GM10266 (cell line): ENCODE data around the gene CYP1A2.

Experiments
- DNase-seq: peaks from one replicate; pipeline ENCODE4 v3.0.0; 2012; ENCODE audit errors: extremely low spot score
- CTCF ChIP-seq: IDR thresholded peaks from 2 replicates; pipeline ENCODE4 v1.5.1; 2012; ENCODE audit warnings: mild to moderate bottlenecking, low read depth; ENCODE audit not compliant: control insufficient read depth, insufficient read depth; ENCODE audit errors: missing control alignments

Gene CYP1A2

DNA sequence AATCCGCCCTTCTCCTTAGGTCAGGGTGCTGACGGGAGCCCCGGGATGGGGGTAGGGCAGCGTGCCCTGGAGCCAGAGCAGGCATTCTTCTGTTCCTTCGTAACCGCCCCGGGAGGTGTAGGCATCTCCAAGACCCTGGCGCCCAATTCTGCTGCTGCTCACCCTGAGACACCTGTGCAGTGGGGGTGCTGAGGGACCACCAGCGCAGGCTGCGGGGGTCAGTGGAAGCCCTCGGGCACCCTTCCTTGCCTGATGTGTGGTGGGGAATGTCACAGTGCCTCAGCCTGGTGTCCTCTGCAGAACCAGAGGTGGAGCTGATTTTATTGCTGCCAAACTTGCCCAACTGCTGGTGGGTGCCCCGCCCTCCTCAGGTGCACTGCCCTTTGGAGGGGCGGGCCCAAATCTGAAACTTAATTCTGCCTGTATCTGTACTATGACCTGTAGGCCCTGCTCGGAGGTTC is 40.6 kb downstream of the CYP1A2 start:
- no peak for TF ChIP-seq CTCF
- no peak for DNase-seq

- no peak for DNase-seq
- no peak for TF ChIP-seq CTCF
Observed at GRCh38 chr15:74789741-74790079, 41.1 kb downstream of the CYP1A2 start.

- no peak for TF ChIP-seq CTCF
- peak; percentile 55 for DNase-seq
Observed at GRCh38 chr15:74790080-74790916, 41.7 kb downstream of the CYP1A2 start.

DNA sequence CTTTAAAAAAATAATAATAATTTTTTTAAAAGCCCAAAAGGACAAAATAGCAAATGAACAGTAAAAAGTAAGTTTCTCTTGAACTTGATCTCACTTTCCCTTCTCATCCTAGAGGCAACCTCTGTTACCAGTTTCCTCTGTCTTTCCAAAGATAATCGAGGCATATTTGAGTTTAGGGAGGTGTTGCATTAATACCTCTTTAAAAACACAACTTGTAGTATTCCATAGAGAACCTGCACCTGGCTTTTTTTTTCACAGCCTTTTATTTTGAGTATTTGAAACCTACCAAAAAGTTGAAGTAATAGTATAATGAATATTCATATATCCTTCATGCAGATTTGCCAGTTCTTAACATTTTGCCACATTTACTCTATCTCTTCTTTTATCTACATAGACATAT is 42.4 kb downstream of the CYP1A2 start:
- TF ChIP-seq CTCF = no peak
- no peak for DNase-seq

DNA sequence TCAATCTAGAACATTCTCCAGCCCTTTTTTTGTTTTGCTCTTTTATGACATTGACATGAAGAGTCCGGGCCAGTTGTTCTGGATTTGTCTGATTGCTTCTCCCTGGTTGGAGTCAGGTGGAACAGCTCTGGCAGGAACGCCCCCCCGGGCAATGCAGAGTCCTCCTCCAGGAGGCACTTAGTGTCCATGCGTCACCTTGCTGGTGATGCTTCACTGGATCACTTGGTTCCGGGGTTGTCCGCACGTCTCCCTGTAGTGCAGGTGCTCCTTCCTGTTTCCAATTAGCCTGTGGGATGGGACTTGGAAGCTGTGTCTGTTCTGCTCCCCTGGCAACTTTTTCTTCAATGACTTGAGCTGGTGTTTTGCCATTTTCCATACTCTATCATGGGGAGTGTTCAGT is 43.0 kb downstream of the CYP1A2 start:
- no peak for DNase-seq
- TF ChIP-seq CTCF = no peak

GRCh38 chr15:74792227-74793016 is 43.8 kb downstream of the CYP1A2 start:
- TF ChIP-seq CTCF = no peak
- DNase-seq = no peak

DNA sequence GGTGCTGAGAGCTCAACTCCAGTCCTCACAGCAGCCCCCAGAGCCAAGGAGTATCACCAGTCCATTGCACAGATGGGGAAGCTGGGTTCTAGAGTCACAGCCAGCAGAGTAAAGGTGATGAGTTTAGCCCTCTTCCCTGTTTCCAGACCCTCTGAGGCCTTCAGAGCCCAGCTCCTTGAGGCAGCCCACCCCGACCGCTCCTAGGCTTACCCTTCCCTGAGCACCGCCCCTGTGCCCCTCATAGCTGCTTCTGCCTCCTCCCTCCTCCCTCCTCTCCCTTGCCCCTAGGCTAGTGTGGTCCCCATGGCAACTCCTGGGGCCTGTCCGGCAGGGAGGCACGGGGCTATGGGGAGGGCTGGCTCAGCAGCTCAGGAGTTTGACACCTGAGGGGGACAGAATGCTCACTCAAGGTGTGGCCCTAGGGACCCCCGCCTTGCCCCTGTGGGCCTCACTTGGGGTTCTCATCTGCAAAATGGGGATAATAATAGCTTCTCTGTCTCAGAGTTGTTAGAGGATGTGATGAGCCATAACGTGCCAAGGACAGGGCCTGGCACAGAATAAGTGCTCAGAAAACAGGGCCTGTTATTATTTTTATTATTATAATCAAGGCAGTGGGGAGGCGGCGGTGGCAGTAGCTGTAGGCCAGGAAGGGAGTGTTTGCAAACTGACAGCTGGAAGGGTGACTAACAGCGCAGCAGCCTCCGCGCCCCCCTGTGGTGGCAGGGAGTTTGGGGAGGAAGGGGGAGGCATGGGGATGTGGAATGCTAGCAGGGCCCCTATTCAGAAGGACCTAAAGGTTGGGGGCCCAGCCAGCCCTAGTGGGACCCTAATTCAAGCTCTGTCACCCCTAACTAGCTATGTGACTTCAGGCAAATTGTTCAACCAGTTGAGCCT is 44.7 kb downstream of the CYP1A2 start:
- peak; percentile 67 for TF ChIP-seq CTCF
- no peak for DNase-seq
